NCI-H146 (cell line): ENCODE data around the gene PSMB5.
A peak's percentile ranks its signal among the peaks of the same experiment; 100 is the strongest.
"Not testable (repeated sequence)": the region's sequence is repeated elsewhere in the genome, so short reads cannot be mapped to it uniquely, and the experiment has no call there.

ENCODE experiments used
- DNase-seq: peaks from one replicate; lab custom pipeline; 2025; lab: John Stamatoyannopoulos, UW

PSMB5 gene

DNA sequence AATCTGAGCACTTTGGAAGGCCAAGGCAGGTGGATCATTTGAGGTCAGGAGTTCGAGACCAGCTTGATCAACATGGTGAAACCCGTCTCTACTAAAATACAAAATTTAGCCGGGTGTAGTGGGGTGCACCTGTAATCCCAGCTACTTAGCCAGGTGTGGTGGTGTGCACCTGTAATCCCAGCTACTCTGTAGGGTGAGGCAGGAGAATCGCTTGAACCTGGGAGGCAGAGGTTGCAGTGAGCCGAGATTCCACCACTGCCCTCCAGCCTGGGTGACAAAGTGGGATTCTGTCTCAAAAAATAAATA lies 21.0 kb downstream of the PSMB5 start:
- not testable (repeated sequence) for DNase-seq

DNA sequence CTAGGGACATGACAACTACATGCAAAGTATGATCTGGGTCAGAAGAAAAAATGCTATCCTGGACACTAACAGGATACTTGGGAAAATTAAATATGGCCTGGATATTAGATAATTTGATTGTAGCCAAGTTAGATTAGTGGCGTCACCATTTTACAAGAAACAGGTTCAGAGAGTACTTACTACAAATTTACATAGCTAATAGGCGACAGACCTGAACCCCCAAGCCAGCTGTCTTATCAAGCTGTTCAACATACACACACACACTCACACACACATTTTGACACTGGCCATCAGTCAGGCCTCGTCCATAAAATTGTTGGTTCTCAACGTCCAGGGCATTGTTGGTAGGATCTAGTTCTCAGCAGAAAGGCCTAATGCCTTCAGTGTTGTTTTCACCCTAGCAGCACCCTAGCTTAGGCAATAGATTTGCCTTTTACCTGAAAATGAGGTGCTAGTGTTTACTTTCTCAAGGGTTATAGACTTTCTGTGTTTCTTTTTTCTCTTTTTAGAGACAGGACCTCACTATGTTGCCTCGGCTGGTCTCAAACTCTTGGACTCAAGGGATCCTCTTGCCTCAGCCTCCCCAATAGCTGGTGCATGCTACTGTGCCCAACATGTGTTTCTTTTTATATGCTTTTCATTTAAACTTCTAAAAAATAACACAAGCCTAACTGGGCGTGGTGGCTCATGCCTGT lies 21.5 kb downstream of the PSMB5 start:
- DNase-seq = no peak

DNA sequence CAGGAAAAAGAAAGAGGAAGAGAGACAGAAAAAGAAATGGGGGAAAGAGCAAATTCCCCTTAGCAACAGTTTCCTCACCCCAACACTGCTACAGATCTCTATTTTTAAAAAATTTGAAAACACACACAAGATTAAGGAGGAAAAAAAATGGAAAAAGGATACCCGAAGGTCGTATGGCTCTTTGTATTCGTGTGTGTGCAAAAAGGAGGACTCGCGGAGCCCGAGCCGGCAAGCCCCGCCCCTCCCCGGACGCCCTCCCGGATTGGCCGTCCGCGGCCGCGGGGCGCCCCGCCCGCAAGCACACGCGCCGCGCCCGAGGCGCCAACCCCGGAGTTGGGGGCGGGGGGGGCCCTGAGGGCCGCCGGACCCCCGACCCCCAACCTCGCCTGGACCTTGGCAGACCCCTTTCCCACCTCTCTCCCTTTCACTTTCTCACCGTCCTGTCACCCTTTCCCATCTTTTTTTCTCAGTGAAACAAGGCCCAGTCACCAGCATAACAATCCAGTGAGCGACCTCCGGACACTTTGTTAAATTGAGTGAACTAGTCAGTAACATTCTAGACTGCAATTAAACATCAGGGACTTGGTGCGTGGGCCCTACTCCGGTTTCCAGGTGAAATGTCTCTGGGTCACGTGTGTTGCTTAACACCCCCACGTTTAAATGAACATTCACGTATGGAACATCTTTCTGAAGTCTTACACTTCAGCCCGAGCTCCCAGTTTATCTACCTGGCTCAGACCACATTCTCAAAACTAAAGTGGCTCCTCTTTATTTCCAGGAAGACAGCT lies 24.6 kb downstream of the PSMB5 start, which contains the start of gene C14orf93:
TSS of gene C14orf93 (minus strand) at position 205 of the 788 bp plus-strand sequence. CDS start 11,120 bp downstream, outside the sequence.
- peak; percentile 73 for DNase-seq

DNA sequence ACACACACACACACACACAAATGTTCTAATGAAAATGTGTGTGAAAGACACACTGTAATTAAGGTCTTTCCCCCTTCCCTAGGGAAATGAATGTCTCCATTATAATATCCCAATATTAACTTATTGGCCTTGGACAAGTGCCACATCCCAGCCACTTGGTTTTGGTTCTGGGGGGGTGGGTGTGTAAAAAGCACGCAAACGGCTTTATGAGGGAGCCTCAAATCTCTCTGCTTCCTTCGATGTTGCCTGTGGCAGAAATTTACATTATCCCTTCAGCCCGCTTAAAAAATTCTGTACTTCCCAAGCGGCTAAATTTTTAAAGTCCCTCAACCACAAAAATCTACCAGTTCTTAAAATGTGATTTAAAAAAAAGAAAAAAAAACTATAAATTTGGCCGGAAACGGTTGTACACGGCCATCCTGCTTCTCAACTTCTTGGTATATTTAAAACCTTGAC lies 25.2 kb downstream of the PSMB5 start:
- DNase-seq = no peak

DNA sequence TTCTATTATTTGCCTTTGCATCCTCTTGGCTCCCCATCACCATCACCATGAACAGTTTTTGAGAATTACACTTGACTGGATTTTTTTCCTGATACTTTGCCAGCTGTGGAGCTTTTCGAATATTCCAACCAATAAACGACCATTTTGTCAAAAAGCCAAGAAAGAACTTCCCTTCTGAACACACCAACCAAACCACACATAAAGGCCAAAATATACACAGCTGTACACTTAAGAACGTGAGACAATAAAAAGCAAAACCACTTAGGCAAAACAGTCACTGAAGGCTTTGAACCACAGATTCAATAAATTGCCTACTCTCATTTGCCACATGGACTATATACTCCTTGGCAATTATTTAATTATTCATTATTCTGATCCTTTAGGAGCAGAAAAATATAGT lies 25.9 kb downstream of the PSMB5 start:
- no peak for DNase-seq

DNA sequence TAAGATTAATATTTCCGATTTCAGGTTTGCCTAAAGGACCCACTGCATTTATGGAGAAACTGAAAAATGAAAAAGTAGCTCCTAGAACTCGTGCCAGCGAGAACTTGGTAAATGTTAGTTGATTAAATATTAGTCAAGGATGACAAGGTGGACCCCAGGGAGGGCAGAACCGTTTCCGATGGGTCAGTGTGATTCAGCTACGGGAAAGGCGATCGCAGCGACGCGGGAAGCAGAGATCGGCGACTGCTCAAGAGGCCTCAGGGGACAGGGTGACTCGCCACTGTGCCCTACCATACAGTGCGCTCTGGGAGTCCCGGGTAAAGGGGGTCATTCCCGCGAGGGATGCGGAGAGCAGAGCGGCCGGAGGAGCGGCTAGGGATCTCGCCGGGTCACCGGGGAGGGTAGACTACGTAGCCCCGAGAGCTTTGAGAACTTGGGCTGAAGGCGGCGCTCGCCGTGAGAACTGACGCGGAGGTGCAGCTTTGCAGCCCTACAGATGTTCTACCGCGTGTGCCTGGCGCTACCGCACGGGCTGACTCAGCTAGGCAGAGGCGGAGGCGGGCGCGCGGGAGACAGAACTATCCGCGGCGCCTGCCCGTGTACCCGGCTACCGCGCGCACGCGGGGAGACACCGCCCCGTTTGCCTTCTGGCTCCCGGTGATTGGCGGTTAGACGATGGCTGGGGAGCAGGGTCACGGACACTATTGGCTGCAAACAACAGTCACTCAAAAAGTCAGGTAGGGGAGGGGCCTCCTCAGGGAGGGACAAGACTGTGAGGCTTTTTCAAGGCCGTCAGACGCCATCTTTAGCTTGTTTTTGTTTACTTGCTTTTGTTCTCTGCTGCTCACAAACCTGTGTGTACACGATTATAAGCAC lies 27.9 kb downstream of the PSMB5 start:
- DNase-seq = peak; percentile 97

DNA sequence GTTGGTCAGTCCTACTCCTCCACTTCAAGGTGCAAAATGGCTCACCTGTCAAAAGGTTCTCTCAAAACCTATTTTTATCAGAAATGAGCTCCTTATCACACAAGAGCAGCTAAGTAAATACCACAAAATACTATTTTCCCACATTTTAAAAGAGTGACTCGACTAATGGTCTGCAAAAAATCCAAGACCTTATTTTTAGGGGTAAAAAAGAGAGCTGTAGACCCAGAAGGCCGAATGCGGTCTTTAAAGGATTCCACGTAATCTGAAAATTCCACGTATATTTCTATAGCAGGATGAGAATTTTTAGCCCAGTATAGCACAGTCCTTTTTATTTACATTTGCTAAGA lies 28.5 kb downstream of the PSMB5 start:
- no peak for DNase-seq

DNA sequence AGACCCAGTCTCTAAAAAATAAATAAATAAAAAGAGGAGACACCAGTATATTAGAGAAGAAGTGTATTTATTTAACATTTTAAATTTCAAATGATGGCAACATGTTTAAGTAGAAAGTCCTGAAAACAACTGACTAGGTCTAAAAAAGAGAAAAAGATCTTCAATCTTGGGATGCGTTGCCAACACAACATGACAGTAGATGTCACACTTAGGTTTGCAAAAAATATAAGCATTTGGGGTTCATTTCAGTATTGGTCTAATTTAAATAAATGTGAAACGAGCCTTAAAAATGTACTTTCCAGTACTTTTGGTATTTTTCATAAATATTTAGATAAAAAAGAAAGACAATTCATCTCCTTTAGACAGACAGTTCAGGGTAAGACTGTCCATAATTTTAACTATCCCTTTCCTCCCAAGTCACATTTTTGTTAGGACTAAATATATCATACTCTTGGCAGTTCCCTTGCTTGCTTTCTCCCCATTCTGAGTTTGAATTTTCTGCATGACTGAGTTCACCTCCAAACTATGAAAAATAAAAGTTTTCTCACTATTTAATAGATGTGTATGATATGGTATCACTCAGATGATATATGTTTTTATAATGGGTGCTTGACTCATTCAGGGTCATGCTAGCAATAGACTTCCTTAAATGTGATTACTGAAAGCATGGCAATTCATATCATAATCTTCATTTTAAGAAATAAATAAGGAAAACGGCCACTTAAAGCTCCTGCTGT lies 29.1 kb downstream of the PSMB5 start:
- DNase-seq = no peak

DNA sequence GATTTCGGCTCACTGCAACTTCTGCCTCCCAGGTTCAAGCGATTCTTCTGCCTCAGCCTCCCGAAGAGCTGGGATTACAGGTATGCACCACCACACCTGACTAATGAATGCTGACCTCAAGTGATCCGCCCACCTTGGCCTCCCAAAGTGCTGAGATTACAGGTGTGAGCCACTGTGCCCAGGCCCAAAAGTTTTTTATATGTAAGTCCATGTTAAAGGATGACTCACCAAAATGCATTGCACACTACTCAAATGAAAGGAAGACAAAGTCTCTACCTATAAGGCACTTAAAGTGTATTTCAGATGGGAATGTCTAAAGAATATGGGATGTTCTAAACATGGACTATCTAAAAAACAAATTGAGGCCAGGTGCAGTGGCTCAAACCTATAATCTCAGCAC lies 30.4 kb downstream of the PSMB5 start:
- not testable (repeated sequence) for DNase-seq

DNA sequence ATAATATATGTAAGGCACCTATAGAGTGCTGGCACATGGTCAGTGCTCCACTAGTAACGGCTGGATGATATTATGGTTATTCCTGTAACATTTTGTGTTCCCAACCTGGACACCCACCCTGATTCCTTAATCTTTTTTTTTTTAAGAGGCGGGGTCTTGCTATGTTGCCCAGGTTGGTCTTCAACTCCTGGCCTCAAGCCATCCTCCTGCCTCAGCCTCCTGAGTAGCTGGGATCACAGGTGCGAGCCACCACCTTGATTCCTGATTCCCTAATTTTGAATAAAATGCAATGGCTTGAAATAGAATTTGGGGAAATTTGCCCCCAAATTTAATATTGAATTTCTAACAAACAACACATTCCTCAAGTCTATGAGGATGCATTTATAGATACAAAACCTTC lies 32.1 kb downstream of the PSMB5 start:
- DNase-seq = no peak

DNA sequence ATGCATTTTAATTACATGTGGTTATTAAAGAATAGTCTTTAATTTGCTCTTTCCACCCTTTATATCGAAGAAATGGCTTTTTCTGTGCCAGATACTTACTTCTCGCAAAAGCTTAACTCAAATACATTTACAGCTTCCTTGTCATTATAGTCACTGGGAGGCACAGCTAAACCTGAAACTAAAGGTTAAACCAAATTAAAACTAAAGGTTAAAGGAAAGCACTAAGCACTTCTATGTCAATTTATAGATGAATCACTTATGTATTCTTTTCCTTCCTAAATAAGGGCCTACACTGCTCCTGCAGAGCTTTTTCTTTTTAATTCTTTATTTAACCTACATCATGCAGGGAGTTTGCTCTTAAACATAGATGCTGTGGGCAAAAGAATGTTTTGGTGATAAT lies 33.8 kb downstream of the PSMB5 start:
- DNase-seq = no peak

DNA sequence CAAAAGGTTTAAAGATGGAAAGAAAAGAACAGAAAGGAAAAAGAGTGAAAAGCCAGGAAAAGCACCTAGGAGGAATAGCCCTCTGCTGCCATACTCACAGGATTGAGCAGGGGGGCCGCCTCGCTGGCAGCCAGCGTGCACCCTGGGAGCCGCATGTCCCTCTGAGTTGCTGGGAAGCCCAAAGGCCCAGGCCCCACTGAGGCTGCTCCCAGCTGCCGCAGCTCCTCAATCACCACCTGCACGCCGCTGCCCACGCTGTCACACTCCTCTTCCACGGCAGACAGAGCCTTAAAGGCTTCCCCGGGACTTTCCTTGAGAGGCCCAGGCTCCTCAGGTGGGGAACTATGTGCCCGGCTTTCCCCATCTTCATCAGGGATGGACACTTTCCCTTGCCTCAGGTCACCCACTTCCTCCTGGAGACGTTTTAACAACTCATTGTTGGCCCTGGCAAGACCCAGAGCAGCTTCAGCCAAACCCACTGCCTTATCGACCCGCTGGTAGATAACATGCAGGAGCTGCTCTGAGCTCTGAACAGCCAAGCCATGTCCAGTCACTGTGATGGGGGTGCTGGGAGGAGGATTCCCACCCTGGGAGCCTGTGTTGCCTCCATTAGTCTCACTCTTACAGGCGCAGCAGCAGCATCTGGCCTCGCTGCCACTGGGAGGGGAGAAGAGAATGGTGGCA lies 36.2 kb downstream of the PSMB5 start:
- DNase-seq = no peak

DNA sequence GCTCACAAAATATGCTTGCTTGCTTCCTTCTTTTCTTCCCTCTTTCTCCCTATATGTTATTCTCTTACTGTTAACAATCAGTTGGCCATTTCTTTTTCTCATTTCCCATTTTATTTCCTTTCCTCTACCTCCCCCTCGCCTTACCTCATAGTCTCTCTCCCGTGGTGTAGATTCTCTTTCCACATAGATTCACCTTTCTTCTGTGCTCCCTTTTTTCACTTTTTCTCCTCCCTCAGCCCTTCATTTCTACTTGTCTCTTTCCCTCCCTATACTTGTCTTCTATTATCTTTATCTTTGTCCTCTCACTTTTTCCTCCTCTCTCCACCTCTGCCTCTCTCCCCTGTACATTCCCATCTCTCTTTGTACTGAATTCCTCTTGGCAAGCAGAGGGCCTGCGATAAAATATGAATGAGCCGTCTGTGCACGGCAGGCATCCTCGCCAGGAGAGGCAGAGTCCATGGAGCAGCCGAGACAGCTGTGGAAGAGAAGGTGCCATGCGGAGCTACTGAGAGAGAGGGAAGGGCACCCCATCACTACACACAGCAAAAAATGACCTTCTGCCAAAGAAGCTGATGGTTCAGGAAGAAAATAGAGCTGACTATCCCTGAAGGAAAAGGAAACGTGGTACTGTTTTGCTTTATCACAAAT lies 36.9 kb downstream of the PSMB5 start:
- DNase-seq = no peak

DNA sequence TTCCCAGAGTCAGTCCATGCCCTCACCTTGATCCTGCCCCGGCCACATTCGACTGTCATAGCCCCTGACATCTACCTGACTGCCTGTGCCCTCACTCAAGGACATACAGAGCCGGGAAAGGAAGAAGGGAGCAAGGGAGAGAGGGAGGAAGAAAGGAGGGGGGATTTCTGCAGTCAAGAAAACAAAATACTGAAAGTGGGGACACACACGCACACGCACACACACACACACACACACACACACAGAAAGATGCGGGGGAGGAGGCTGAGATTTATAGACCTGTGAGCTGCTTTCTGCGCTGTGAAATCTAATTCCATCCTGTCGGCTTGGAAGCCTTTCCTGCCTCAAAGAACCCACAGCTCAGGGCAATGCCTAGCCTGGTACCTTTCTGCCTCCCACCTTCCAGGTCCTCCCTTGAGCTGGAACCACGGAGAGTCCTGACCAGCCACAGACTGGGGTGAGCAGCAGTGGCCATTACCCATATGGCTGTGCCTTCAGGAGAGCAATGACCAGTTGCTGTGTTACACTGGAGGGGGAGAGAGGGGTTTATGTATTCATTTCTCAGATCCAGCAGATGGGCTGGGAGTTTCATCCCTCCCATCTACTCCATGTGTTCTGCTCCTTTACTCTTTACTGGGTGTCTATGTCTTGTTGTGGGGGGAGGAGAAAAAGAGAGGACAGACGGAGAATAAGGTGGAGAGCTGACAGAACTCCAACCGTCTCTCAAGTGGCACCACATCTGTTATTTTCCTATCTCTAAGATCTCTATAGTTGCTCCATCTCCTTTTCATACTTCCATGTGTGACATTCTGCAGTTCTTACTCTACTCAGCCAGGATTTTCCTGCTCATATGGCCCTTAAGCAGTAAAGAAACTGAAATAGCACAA lies 37.7 kb downstream of the PSMB5 start:
- no peak for DNase-seq

DNA sequence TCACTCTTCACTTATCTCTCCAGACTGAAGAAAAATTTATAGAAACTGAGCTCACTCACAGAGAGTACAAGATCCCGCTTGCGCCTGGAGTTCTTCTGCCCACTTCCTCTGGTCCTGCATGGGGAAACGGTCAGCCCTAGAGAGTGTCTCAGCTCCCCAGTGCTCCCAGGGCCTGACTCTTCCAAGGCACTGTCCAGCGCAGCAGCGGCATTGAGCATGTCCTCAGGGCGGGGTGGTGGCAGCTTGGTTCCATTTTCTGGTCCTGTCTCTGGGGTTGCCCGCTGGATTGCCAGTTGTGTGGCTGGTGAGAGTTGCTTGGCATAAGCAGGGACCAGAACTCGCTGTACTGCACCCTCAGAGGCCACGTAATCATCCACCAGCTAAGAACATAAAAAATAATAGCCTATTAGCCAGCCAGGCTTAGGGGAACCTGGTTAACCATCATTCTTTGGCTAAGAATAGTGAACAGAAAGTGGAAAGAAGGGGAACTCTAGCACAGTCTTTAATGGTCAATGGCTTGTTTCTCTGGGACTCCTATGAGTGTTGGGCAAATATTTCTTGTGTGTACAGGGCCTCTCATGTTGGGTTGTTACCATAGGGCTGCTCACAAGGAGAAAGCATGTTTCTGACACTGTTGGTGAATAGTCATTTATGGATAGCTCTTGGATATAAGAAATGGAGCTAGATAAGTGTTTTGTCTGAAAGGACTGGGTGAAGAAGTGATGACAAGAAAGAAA lies 38.6 kb downstream of the PSMB5 start:
- no peak for DNase-seq

DNA sequence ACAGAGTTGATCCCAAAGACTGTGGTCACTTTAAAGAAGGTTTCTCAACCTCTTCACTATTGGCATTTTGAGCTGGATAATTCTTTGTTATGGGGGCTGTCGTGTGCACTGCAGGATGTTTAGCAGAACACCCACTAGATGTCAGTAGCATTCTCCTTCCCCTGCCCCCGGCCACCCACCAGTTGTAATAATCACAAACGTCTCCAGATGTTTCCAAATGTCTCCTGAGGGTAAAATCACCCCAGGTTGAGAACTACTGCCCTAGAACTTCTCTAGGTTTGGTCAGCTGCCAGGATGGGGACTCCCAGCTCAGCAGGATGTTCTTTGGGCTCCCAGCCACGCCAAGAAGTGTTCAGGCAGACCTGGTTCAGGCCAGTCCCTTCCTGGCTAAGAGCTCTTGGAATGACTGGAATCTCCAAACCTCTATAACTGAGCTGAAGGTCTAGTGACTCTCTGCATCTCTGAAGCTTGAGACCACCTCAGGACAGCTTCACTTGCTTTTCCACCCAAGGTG lies 39.9 kb downstream of the PSMB5 start:
- no peak for DNase-seq

DNA sequence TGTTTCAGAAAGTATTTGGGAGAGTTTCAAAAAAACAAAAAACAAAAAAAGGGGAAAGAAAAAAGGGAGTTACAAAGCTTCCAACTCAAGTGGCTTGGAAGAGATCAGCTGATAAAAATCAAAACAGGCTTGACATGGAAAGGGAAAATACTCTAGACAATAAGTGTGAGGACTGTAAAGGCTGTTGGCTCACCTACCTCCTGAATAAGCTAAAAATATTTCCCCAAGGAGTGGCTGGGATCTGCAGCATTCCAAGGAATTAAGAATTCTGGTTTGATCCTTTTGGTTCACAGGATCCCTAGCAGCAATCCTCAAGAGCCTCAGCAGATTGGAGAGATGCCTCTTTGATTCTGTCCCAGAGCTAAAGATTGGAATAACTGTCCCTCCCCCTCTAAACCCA lies 41.2 kb downstream of the PSMB5 start:
- no peak for DNase-seq

DNA sequence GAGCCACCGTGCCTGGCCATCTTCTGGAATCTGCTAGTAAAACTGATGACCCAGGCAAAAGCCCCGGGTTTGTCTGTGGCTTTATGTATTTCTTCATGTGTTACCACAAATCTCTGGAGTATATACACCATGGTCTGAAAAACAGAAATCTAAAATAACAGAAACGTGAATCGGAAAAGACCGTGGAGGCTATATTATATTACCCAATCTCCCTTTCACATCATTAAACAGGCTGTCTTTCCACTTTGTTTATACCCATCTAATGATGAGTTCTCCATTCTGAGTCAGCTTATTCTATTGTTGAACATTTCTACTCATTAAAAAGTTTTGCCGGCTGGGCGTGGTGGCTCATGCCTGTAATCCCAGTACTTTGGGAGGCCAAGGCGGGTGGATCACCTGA lies 42.8 kb downstream of the PSMB5 start:
- no peak for DNase-seq

DNA sequence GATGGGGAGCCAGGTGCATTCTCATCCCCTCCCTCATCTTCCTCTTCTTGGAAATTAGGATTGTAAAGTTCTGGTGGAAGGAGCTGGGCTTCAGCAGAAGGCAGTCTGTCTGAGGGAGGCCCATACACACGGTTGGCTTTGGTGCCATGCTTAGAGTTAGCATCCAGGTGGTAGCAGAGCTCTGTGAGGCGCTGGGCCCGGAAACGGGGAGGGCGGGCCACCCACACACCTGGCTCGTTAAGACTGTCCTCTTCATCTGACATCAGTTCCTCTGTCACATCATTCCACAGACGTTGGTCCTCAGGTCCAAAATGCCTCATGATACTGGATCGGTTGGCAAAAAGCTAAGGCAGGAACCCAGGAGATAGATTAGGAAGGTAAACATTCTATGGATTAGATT lies 47.4 kb downstream of the PSMB5 start:
- no peak for DNase-seq
